ENCODE measurements around the gene ITGB6. TPM values are rescaled to one million over a fixed set of nuclear protein-coding genes. Genes with fewer than 3 reads are reported as not detected.

ITGB6 gene
- total and polyA plus RNA-seq, 2 donors (not counting 3 experiments of a cell fraction or from before 2014, with no cell fraction given): 0.03 TPM; not detected in 1

DNA sequence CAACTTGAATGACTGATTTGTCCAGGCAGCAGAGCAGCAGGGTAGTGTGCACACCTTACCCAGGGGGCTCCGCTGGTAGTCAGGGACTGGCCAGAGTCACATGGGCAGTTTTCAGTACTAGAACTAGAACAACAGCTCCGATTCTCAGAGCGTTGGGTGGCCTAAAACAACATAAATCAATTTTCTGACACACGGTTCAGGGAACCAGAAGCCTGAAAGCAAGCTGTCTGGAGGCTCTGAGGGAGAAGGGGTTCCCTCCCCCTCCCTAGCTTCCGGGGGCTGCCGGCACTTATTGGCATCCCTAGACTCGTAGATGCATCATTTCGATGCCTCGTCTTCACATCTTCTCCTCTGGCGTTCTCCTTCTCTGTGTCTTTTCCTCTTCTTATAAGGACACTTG, 13.4 kb upstream of the ITGB6 start:
- H3K4me1 ChIP-seq (ENCODE audit: control insufficient read depth, extremely low read depth, insufficient read depth, low read length): peaks cover 39% of the 10 kb centered on the region
- FAIRE-seq: no peak
- no peak overlapping the region for H2AFZ ChIP-seq (ENCODE audit: low read depth, low read length)
- H3K9me1 ChIP-seq (replicated peaks; ENCODE audit: control insufficient read depth, extremely low read depth, insufficient read depth, low read length): no peaks in the 10 kb centered on the region
- POLR2A ChIA-PET: no interaction called here
- no peak overlapping the region for H3K27ac ChIP-seq (ENCODE audit: insufficient read depth, low read depth, low read length)
- BruUV-seq (replicated peaks): no TSS peak
- CTCF ChIA-PET: interaction anchor here (1.1 to 2.1 kb wide), 3 partner anchors 57 to 756 kb away, joined by 4 to 8 read pairs (median 8); no protein-coding TSS in a partner anchor
- H3K79me2 ChIP-seq (ENCODE audit: control insufficient read depth, insufficient read depth, low read length): no peaks in the 10 kb centered on the region
- H3K36me3 ChIP-seq (ENCODE audit: control insufficient read depth in 2 of 2, extremely low read depth in 1 of 2, insufficient read depth in 2 of 2, low read length in 2 of 2): no peaks in the 10 kb centered on the region
- H3K4me3 ChIP-seq (replicated peaks in 1 of 3; ENCODE audit: insufficient read depth in 1 of 3, low read depth in 1 of 3, low read length in 3 of 3): no peak overlapping the region
- dilution Hi-C loops (cut with MboI; ENCODE audit: extremely low pct_ligation_motif_present, low sequenced_read_pairs): no loop called here
- no peak overlapping the region for H3K4me2 ChIP-seq (ENCODE audit: insufficient read depth, low read length)
- intact Hi-C loops (cut with micrococcal nuclease): loop anchor here (5.0 kb wide), 1 partner anchor 214 kb away; no protein-coding TSS in a partner anchor
- no peak for DNase-seq (ENCODE audit: low read depth, low spot score)
- H3K9ac ChIP-seq (replicated peaks; ENCODE audit: extremely low read depth, insufficient read depth, low read length): no peak overlapping the region
- no peaks in the 10 kb centered on the region for H3K9me3 ChIP-seq (replicated peaks; ENCODE audit: control insufficient read depth, insufficient read depth, low read length)
- TF ChIP-seq GATA2 (IDR thresholded peaks at IDR 0.05; ENCODE audit: insufficient read depth, insufficient read length, low read depth, low read length) (no peak), MYC (IDR thresholded peaks at IDR 0.05; ENCODE audit: low read depth, low read length) (no peak), POLR2AphosphoS5 (IDR thresholded peaks at IDR 0.05; ENCODE audit: insufficient read depth, low read depth, low read length) (no peak), FOS (IDR thresholded peaks at IDR 0.05; ENCODE audit: borderline replicate concordance, insufficient read depth, low read length) (no peak), EZH2 (IDR thresholded peaks at IDR 0.05; ENCODE audit: borderline replicate concordance, low read depth, low read length, severe bottlenecking) (no peak), JUN (IDR thresholded peaks at IDR 0.05; ENCODE audit: borderline replicate concordance, insufficient read depth, insufficient read length, low read depth) (no peak), POLR2A (IDR thresholded peaks at IDR 0.05; ENCODE audit: low read depth, low read length) (no peak)
- TF ChIP-seq, protein P1, sequence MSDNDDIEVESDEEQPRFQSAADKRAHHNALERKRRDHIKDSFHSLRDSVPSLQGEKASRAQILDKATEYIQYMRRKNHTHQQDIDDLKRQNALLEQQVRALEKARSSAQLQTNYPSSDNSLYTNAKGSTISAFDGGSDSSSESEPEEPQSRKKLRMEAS (IDR thresholded peaks at IDR 0.05; ENCODE audit: insufficient read depth, insufficient read length): no peak
- TF ChIP-seq, protein P2, sequence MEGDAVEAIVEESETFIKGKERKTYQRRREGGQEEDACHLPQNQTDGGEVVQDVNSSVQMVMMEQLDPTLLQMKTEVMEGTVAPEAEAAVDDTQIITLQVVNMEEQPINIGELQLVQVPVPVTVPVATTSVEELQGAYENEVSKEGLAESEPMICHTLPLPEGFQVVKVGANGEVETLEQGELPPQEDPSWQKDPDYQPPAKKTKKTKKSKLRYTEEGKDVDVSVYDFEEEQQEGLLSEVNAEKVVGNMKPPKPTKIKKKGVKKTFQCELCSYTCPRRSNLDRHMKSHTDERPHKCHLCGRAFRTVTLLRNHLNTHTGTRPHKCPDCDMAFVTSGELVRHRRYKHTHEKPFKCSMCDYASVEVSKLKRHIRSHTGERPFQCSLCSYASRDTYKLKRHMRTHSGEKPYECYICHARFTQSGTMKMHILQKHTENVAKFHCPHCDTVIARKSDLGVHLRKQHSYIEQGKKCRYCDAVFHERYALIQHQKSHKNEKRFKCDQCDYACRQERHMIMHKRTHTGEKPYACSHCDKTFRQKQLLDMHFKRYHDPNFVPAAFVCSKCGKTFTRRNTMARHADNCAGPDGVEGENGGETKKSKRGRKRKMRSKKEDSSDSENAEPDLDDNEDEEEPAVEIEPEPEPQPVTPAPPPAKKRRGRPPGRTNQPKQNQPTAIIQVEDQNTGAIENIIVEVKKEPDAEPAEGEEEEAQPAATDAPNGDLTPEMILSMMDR (IDR thresholded peaks at IDR 0.05; ENCODE audit: extremely low read depth in 1 of 2, insufficient read depth in 1 of 2, low read depth in 1 of 2, low read length in 2 of 2): no peak
- H4K20me1 ChIP-seq (replicated peaks; ENCODE audit: control insufficient read depth, extremely low read depth, insufficient read depth, low read length): no peaks in the 10 kb centered on the region
- no peaks in the 10 kb centered on the region for H3K27me3 ChIP-seq (ENCODE audit: control insufficient read depth in 2 of 2, insufficient read depth in 2 of 2, low read length in 2 of 2)
